Stimulated activated CD4-positive, alpha-beta T cell treated with anti-CD3 and anti-CD28 coated beads, Interleukin-4, amount 100 ng/mL, for 48 hours (primary cell): Measurements from ENCODE around the gene CDCP2.
"Not testable (repeated sequence)": the region's sequence is repeated elsewhere in the genome, so short reads cannot be mapped to it uniquely, and the experiment has no call there.

Experiments used
- DNase-seq, 2 donors: peaks; one replicate each; pipeline ENCODE4 v3.0.0-alpha.2; 2020; ENCODE audit warnings: low read depth in 2 of 2

CDCP2 gene

DNA sequence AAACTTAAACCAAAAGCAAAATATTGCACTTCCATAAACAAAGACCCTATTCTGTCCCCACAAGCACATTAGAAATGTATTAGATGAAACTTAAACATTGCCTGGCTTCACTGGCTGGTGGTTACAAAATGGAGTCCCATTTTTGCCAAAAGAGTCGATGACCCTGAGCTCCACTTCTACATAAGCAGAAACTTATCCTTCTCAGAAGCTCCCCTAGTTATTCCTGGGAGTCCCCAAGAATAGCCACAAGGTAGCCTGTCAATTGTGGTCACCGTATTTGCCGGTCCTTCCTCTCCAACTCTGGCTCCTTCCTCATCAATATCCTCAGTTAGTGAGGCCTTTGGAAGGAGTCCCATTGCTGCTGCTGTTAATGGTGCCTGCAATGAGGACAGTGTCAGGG, 37.3 kb downstream of the CDCP2 start:
- no peak for DNase-seq

DNA sequence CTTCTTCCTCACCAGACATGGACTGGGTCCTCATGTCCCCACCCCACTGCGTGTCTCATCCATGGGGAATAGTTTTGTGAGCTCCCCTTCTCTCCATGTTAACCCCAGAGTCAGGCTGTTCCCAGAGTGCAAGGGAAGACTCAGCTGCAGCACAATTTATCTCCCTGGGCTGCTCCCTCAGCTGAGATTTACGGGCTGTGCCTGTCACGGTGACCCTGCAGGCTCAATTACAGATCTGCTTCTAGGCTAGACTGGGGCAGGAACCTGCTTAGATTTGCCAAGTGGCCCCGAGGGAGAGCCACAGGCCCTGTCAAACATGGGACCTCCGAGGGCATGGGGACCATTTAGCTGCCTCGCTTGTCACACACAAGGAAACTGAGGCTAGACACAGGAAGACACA, 37.8 kb downstream of the CDCP2 start:
- DNase-seq = no peak

DNA sequence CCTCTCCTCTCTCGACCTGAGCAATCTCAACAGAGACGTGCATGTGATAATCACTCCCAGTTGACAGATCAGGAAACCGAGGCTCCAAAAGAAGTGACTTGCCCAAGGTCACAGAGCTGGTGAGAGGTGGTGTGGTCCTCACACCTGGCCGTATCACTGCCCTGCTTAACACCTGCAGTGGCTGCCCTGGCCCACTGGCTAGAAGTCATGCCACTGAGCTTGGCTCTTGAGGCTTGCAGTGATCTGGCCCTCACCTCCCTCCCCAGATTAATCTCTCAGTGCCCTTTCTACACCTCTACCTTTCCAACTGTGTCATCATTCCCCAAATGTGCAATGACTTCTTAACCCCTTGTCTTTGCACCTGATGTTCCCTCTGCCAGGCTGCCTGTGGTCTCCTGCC, 38.8 kb downstream of the CDCP2 start:
- no peak for DNase-seq

DNA sequence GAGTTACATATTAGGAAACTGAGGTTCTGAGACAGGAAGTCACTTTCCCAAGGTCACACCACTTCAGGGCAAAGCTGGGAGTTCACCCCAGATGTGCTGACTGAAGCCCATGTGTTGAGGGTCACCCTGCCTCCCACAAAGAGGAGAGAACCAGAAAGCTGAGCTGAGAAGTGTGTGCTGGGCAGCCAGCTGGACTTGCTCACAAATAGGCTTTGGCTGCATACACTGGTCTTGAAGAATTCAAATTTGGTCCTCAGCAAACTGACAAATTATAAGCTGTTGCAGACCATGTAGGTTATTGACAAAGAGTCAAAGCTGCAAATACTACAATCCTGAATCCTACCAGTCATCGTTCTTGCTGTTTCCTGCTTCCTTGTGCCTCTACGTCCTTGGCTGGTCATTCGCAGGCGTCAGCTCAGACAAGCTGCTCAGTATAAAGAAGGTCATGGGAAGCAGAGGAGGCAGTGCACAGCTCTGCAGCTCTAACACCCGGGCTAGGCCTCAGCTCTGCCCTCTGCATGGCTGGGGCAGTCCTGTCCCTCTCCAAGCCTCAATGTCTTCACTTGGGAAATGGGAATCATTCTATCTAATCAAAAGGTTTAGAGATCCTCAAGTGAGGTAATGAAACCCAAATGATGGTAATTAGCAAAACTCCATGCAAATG, 40.0 kb downstream of the CDCP2 start:
- no peak for DNase-seq

DNA sequence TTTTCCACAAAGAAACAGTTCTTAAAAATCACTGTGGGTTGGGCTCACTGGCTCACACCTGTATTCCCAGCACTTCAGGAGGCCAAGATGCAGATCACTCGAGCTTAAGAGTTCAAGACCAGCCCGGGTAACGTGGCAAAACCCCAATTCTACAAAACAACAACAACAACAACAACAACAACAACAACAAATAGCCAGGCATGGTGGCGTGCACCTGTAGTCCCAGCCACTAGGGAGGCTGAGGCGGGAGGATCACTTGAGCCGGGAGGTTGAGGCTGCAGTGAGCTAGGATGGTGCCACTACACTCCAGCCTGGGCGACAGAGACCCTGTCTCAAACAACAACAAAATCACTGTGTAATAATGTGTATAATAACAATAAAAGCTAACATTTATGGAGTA, 40.8 kb downstream of the CDCP2 start:
- no peak for DNase-seq

DNA sequence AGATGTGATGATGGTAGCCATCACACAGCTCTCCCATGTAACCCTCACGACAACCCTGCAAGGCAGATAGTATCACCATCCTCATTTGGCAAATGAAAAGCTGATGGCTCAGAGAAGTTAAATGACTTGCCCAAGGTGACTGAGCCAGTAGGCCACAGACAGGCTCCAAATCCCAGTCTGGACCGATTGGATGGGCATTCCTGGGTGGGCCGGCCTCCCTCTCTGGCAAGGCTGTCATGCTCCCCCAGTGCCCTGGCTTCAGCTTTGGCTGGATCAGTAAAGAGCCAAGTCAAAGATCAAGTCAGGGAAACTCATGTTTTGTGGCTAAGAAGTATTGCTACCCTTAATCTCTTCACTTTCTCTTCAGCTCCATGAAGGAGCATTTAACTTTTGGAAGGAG, 41.2 kb downstream of the CDCP2 start:
- no peak for DNase-seq

DNA sequence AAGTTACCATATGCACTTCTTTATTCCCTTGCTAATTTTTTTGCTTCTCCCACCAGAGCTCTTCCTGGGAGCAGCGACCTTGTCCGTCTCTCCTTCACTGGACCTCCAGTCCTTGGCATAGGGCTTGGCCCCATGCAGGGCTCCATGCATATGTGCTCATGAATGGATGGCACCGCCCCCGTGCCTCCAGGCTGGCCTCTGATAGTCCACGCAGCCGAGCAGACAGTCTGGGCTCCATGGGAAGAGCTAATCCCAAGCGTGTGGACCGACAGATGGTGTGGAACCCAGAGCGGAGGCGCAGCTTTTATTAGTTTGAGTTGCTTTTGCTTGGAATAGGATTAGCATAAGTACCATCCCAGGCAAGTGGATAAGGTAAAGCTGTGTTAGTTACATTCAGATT, 41.8 kb downstream of the CDCP2 start:
- no peak for DNase-seq

DNA sequence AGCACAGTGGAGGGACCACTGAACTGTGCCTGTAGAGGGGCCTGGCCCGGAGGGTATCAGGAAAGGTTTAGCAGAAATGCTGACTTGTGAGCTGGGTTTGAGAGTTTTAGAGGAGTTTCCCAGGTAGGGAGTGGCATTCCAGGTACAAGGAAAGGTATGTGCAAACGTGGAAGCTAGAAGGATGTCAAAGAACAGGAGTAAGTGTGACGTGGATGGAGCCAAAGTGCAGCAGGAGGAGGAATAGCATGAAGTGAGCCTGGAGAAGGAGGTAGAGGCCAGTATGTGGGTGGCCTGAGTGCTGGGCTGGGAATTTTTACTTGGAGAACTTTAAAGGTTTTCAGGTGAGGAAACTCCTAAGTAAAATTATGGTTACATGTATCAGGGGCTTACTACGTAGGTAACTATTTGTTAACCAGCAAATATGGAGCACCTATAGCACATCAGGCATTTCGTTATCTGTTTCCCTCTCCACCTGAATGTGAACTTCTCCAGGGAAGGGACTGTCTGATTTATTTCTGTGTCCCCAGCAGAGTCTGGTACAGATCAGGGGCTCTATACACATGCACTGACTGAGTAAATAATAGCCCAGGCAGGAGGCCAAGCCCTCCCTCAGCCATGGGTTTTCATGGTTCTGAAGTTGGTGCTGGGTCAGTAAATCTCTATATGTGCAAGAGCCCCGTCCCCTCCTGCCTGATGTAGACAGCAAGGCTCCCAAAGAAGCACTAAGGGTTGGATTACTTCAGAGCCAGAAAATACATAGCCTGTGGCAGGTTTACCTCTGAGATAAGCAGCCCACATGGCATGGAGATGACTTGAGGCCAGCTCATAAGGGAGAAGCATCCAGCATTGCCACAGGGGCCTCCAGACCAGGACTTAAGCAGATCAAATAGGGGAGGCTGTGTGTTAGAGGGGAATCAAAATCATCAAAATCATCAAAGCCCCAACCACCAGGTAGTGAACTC, 43.4 kb downstream of the CDCP2 start:
- DNase-seq = no peak

DNA sequence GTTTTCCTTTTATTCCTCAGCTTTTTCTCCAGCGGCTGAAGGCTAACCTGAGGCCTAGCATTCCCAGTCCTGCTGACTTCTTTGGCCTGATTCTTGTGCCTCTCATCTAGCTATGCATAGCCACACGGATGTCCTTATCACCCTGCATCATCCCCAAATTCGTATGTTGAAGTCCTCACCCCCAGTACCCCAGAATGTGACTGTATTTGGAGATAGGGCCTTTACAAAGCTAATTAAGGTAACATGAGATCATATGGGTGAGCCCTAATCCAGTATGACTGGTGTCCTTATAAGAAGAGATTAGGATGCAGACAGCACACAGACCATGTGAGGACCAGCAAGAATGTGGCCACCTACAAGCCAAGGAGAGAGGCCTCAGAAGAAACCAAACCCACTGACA, 44.6 kb downstream of the CDCP2 start:
- no peak for DNase-seq

DNA sequence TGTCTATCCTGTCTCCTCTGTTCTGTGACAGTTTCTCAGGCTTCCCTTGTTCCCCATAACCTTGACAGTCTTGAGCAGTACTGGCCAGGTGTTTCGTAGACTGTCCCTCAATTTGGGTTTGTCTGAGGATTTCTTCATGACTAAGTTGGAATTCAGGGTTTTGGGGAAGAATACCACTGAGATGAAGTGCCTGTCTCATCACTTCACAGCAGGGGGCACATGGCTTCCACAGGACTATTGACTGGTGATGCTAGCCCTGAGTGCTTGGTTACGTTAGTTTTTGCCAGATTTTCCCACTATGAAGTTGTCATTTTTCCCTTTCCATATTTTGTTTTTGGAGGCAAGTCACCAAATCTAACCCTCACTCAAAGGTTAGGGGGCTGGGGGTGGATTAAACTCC, 45.7 kb downstream of the CDCP2 start:
- DNase-seq = no peak

DNA sequence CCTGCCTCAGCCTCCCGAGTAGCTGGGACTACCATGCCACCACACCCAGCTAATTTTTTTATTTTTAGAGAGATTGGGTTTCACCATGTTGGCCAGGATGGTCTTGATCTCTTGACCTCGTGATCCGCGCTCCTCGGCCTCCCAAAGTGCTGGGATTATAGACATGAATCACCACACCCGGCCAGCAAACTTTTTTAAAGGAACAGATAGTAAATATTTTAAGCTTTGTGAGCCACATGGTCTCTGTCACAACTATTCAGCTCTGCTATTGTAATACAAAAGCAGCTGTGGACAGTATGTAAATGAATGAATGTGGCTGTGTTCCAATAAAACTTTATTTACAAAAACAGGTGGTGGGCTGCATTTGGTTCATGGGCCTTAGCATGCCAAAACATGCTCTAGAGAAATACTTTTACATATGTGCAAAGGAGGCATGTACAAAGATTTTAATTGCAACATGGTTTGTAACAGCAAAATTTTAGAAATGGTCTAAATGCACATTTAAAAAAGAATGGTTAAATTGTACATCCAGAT, 47.0 kb downstream of the CDCP2 start:
- DNase-seq = no peak

DNA sequence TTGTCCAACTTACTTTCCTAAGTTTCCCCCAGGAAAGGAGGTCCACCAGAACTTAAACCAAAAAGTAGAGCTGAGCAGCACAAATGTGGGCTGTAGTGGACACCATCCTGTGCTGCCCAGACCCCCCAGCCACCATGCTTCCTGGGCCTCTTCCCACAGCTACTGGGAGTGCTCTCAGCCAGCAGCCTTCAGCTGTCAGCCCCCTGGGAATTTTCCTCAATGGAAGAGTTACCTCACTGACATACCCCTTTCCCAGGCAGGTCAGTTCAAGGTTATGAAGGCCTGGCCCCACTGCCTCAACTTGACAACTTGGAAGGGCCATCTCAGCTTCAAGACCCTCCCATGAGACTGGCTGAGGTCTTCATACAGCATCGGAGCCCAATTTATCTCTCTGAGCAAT, 47.7 kb downstream of the CDCP2 start:
- no peak for DNase-seq

DNA sequence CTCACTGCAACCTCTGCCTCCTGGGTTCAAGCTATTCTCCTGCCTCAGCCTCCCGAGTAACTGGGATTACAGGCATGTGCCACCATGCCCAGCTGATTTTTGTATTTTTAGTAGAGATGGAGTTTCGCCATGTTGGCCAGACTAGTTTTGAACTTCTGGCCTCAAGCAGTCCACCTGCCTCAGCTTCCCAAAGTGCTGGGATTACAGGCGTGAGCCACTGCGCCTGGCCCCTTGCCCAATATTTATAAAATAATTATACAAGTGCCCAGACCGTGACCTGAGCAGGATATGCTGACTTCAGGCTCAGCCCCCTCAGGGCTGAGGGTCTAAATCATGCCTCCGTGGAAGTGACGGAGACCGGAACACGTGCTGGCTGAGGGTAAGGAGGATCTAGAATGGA, 48.2 kb downstream of the CDCP2 start:
- DNase-seq = not testable (repeated sequence)

DNA sequence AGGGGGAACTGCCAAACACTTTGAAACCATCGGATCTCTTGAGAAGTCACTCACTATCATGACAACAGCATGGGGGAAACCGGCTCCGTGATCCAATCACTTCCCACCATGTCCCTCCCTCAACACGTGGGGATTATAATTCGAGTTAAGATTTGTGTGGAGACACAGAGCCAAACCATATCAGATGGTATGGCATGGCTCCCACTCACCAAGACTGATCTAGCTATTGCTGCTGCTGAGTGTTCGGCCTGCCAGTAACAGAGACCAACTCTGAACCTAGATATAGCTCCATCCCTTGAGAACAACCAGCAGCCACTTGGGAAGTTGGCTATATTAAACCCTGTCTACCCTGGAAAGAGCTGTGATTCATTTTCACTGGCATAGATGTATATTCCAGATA, 49.4 kb downstream of the CDCP2 start:
- no peak for DNase-seq

DNA sequence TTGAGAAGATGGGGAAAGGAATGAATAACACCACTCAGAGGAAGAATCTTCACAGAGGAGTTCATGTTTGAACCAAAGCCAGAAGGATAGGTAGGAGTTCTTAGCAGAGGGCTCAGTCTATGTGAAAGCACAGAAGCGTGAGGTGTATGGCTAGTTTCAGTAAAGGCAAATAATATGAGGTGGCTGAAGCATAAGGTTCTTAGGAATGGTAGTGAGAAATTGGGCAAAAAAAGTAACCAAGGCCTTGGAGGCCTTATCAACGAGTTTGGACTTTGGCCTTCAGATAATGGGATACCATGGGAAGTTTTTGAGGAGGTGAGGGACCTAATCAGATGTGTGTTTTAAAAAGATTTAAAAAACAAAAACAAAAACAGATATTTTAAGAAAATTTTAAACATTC, 52.3 kb downstream of the CDCP2 start:
- DNase-seq = no peak

DNA sequence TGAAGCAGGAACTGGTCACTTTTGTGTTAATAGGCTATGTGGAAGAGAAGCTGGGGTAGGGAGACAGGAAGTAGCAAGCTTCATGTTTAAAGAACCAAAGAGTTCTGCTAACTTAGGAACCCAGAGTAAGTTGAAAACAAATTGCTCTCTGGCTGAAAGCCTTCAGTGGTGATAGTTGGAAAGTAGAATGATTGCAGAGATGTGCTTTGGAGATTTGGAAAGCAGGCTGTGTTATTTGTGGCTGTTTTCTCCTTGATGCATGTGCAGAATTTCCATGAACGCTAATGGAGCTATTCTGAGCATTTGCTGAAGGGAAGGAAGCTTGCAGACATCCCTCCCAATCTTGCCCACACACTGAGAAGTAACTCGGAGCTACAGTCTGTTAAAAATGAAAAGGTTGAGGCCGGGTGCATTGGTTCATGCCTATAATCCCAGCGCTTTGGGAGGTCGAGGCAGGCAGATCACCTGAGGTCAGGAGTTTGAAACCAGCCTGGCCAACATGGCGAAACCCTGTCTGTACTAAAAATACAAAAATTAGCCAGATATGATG, 53.7 kb downstream of the CDCP2 start:
- DNase-seq = no peak

DNA sequence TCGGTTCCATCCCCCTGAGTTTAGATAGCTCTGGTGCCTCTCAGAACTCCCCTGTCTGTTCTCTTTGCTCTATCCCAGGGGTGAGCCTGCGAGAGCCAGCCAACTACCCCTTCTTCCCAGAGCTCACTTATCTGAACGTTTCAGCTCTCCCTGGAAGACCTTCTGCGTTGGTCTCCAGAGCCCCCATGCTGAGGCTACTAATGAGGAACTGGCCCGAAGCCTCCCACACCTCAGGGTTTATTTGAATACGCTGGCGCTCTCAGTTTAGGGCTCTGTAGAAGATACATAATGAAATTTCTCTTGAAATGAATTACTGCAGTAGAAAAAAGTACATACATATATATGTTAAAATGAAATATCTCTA, 55.9 kb downstream of the CDCP2 start:
- DNase-seq = no peak

DNA sequence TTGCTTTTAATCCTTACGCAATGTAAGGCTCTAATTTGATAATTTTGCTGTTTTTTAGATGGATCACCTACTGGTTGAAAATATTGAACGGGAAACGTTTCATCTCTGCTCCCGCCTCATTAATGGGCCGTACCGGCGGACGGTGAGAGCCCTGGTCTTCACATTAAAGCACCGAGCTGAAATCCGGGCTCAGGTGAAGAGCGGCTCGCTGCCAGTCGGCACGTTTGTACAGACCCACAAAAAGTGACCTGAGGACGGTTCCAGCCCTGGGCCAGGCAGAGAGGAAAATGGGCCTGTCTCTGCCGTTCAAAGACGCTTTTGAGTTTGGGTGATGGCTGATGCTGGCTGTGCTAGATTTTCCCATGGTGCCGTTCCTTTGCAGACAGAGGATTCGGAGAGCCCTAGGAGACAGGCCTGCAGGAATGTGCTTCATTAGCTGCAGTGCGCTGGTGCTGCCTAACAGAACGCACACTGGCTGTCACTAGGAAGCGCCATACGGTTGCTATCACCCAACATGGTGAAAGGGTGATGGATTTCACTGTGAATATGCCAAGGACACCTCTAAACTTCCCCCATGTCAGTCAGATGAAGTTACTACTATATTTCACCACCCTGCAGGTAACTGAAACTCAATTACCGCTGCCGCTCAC, 56.4 kb downstream of the CDCP2 start:
- DNase-seq = no peak

DNA sequence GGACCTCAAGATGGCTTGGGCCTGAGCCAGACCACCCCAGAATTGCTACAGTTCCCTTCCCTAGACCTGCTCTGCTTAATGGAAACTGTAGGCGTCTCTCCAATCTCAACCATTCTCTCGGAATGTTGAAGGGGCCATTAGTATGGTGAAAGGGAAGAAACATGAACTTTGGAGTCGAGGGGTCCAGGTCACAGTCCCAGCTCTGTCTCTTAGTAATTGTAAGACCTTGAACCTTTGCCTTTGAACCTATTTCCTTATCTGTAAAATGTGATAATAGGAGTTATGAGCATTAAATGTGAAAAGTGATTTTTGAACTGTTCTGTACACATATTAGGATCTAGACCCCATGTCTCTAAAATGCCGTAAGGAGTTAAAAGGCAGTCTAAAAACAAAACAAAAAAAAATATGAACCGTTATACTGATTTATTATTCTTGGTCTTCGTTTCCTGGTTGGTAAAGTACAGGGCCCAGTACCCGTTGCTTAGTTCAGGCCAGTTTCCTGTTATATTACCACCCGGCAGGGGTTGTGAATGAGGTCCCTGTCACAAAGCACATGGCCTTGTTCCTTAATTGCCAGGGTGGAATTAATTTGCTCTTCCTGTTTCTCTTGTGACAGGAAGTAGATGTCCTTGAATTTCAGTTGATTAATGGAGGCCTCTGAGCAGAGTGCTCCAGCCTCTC, 57.1 kb downstream of the CDCP2 start:
- no peak for DNase-seq

DNA sequence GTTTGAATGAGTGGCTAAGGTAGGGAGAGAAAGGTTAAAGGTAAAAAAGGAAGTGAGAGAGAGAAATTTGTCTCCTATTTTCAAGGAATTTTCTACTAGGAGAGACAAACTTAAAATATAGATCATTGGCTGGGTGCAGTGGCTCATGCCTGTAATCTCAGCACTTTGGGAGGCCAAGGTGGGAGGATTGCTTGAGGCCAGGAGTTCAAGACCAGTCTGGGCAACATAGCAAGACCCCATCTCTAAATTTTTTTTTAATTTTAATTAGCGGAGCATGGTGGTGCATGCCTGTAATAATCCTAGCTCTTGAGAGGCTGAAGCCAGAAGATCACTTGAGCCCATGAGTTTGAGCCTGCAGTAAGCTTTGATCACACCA, 58.1 kb downstream of the CDCP2 start:
- DNase-seq = not testable (repeated sequence)

DNA sequence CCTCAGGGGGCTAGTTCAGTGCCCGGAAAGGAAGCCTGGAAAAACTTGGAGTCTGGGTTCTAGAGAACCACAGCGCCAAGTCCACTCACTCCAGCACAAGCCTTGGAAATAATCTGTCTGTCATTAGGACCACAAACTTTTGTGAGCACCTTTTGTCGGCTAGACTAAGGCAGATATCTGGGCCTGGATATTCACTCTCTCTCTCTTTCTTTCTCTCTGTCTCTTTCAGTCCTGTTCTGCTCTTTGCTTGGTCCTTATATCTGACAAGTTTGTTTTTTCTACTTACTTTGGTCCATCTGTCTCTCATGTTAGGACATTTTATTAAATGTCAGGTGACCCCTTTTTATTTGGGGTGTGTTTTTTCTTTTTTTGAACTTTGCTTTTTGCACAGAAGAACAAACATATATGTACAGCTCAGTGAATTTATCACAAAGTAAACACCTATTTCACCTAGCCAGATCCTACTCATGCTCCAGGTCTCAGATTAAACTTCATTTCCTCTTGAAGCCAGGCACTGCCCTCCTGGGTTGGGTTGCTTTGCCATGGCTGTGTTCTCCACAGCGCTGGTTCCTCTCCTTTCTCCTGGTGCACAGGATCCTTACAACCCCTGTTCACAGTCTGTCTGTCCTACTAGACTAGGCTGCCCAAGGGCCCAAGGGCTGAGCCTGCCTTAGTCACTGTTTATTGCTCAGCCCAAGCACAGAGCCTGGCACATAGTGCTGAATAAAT, 58.6 kb downstream of the CDCP2 start:
- DNase-seq = no peak
